Measurements from ENCODE around the gene SNX14.

Gene SNX14

DNA sequence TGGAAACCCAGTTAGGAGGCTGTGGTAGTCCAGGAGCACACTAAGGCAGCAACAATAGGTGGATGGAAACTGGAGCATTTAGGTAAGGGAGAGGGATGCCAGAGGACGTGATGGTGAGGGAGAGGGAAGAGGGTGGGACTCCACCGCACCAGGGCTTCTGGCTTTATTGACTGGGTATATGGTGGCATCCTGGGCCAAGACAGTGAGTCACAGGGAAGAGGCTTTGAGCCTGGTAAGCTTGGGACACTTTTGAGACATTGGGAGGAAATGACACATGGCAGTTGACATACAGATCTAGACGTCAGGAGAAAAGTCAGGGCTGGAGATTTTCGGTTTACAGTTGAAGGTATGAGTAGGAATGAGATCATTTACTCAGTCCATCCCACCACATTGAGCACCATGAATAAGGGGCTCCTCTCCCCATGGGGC lies 128.9 kb downstream of the SNX14 start:
- no peak for DNase-seq (ENCODE audit: extremely low read depth in 1 of 2, low read depth in 1 of 2)

DNA sequence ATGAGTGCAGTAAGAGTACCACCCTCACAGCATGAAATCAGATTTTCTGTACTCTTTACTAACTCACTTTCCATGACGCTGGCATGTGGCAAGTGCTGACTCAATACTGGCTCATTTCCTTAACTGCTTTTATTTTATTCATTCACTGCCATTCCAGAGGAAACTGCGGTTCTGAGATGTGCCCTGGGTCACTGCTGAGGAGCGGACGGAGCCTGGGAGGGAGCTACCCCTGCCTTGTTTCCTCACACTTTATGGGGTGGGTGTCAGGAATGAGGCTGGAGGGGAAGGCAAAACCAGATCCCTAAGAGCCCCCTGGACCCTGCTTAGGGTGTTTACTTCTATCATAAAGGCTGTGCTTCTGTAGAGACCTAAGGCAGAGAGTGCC lies 129.4 kb downstream of the SNX14 start:
- DNase-seq (ENCODE audit: extremely low read depth in 1 of 2, low read depth in 1 of 2) = no peak

- DNase-seq (ENCODE audit: extremely low read depth in 1 of 2, low read depth in 1 of 2) = no peak
Measured at GRCh38 chr6:85463621-85464259, 129.9 kb downstream of the SNX14 start.

DNA sequence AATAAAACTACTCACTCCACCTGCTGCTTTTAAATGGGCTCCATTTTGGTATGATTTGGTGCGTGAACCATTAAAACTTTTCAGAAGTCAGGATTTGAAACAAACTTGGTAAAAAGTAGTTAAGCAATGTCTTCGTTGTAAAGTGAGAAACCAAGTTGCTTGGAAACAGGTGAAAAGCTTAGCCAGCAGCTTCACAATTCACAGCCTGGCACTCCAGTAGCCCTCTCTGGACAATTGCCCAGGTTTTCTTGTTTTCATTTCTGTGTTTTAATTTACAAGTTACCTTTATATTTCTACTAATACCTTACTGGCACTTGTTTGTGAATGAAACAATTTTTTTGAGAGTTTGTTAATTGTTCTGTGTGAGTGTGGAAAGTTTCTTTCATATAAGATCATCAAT lies 131.0 kb downstream of the SNX14 start:
- no peak for DNase-seq (ENCODE audit: extremely low read depth in 1 of 2, low read depth in 1 of 2)

- DNase-seq (ENCODE audit: extremely low read depth in 1 of 2, low read depth in 1 of 2) = no peak
Measured at GRCh38 chr6:85461798-85462170, 131.9 kb downstream of the SNX14 start.

- DNase-seq (ENCODE audit: extremely low read depth in 1 of 2, low read depth in 1 of 2) = no peak
Measured at GRCh38 chr6:85460921-85461797, 132.5 kb downstream of the SNX14 start.

DNA sequence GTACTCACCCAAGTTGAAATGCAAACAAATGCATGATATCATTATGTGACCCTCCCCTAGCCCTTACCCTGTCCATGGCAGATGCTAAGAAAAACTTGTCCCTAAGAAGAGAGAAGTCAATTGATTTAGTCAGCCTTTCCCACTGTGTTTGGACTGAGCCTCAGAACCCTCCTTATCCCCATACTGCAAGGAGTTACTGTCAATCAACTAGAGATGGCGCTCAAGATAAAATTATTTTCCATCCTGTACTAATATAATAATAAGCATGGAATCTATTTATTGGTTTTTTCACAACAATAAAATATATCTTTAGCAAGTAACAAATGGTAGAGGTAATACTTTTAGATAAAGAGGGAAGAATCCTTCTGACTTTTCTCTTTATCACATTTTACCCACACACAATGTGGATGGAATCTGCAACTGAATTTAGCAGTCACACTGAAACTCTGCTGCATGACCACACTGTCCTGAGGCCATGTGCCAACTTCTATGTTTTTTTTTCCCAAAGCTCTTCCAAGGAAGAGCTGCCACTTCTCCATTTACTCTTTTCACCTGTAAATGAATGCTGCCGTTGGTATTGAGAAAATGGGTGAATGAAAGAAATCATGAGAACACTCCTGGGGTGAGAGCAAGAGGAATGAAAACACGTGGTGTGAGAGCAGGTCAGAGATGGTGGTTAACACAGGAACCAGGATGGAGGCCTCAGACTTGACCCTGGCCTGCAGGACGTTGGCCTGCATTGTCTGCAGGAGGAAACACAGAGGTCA lies 133.3 kb downstream of the SNX14 start:
- no peak for DNase-seq (ENCODE audit: extremely low read depth in 1 of 2, low read depth in 1 of 2)

DNA sequence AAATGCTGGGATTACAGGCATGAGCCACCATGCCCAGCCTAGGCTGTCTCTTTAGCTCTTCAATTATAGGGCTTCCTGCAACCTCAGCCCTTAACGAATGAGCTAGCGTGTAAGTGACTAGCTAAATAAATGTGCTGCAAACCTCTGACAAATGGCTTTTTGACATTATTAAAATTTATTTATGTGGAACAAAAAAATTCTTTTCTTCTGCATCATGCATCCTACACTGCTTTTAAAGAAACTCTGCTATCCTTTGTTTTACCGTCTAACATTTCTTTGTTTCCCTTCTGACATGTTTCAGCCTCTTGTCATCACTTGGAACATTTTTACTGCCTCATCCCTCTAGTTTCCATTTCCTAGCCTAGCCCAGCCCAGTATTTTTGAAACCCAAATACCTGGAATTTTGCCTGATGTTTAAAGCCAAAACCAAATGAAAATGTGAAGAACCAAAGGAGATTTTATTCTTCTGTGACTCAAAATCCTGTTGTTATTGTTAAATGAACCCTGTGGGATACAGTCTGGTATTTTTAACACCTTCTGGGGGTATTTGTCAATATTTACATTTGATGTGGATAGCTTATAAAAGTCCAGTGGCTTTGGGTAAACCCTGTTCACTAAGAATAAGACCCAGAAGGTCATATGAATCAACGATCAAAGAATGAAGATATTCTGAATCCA lies 134.3 kb downstream of the SNX14 start:
- DNase-seq (ENCODE audit: extremely low read depth in 1 of 2, low read depth in 1 of 2) = no peak

DNA sequence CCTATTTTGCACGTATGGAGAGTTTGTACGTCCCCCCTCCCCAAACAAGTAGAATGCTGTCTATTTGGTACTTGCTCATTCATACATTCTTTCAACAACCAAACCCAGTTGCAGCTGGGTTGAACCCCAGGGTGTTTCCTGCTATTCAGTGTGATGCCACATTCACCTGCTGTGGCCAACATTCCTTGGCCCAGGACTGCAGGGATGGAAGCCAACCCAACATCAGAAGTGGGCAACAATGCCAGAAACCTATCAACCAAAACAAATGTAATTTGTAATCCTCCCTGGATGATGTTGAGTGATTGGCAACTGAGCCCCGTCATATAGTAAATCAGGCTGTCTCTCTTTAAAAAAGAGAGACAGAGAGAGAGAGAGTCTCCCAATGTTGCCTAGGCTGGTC lies 134.9 kb downstream of the SNX14 start:
- no peak for DNase-seq (ENCODE audit: extremely low read depth in 1 of 2, low read depth in 1 of 2)

DNA sequence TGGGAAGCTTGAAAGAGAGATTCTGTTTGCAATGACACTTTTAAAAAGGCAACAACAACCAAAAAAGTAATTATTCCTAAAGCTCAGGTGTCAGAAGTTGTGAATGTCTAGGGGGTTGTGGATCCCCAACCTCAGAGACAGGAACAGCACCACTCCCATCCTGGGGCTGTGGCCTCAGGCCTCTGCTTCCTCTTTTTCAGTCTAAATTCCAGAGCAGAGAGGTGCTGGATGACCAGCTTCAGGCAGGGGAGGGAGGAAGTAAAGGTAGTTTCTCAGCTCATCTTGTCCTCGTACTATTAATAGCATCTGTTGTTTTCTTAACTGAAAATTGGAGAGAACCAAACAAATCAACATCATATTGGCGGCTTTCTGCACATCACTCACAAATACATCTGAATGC lies 135.5 kb downstream of the SNX14 start:
- DNase-seq (ENCODE audit: extremely low read depth in 1 of 2, low read depth in 1 of 2) = no peak

DNA sequence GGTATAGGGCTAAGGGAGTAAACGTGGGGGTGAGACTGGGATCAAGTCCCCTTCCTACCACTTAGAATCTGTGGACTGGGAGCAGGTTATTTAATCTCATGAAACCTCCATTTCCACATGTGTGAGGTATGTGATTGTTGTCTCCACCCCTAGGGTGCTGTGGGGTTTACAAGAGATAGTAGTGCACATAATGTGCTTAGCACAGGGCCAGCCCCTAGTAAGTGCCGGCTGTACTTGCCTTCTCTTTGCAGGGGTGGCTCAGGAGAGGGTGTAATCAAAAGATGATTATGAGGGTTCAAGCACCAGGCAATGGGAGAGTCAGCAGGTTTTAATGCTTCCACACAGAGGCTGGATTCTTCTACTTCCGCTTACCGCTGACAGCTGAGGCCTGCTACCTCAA lies 136.9 kb downstream of the SNX14 start:
- no peak for DNase-seq (ENCODE audit: extremely low read depth in 1 of 2, low read depth in 1 of 2)
